HEK293 (cell line): Measurements from ENCODE around the gene MRPS6.
A peak's percentile ranks its signal among the peaks of the same experiment; 100 is the strongest.

Experiments
- CTCF ChIA-PET: fragments of 350-600 bp; formaldehyde crosslinking; extraction: SDS; loops from one replicate; lab custom pipeline; 2021; ENCODE audit warnings: antibody characterized with exemption; lab: Yijun Ruan, JAX
- POLR2A ChIA-PET: fragments of 300-600 bp; formaldehyde crosslinking; extraction: SDS; loops from one replicate; lab custom pipeline; 2020; ENCODE audit warnings: antibody characterized with exemption, inconsistent platforms; lab: Yijun Ruan, JAX
- H3K27ac ChIP-seq: fragments of 200-500 bp; sonication (Bioruptor generic); 2 replicates; pipeline ENCODE4 v1.5.1; 2014; ENCODE audit warnings: low read depth, low read length, control low read depth, inconsistent platforms; ENCODE audit errors: extremely low read depth
- H3K36me3 ChIP-seq, 2 experiments: fragments of 200-500 bp in 1 of 2; sonication (Bioruptor generic) in 1 of 2; 1 replicate in 1 of 2; 2 replicates in 1 of 2; pipeline ENCODE4 v1.5.1; 2014 to 2017; ENCODE audit warnings: inconsistent platforms in 2 of 2, low read length in 2 of 2; ENCODE audit not compliant: control insufficient read depth in 2 of 2, insufficient read depth in 1 of 2
- H3K4me1 ChIP-seq: fragments of 200-500 bp; sonication (Bioruptor generic); 2 replicates; pipeline ENCODE4 v1.5.1; 2014; ENCODE audit warnings: mild to moderate bottlenecking, low read length, inconsistent platforms; ENCODE audit not compliant: control insufficient read depth, insufficient read depth
- H3K4me3 ChIP-seq: 2 replicates; pipeline ENCODE4 v1.5.1; 2011; ENCODE audit warnings: low read depth, mild to moderate bottlenecking, control low read depth, low read length, moderate library complexity
- H3K9me3 ChIP-seq: fragments of 200-500 bp; sonication (Bioruptor generic); 2 replicates; pipeline ENCODE4 v1.5.1; 2014; ENCODE audit warnings: low read depth, low read length, inconsistent platforms; ENCODE audit not compliant: control insufficient read depth, insufficient read depth
- ELK4 ChIP-seq: IDR thresholded peaks from 2 replicates; pipeline ENCODE4 v1.6.1; 2011; ENCODE audit warnings: mild to moderate bottlenecking, low read depth, low read length, borderline replicate concordance
- GLIS1 ChIP-seq: fragments of 450-650 bp; formaldehyde crosslinking; IDR thresholded peaks from 2 replicates; pipeline ENCODE4 v1.5.1; 2016; ENCODE audit warnings: missing biosample characterization, missing genetic modification characterization
- GLIS2 ChIP-seq: fragments of 450-650 bp; formaldehyde crosslinking; IDR thresholded peaks from 2 replicates; pipeline ENCODE4 v1.5.1; 2016; ENCODE audit warnings: missing biosample characterization, missing genetic modification characterization
- KLF10 ChIP-seq: fragments of 450-650 bp; IDR thresholded peaks from 2 replicates; pipeline ENCODE4 v1.5.1; 2018; ENCODE audit warnings: missing biosample characterization, mild to moderate bottlenecking, missing genetic modification characterization
- OSR2 ChIP-seq: fragments of 450-650 bp; formaldehyde crosslinking; IDR thresholded peaks from 2 replicates; pipeline ENCODE4 v1.5.1; 2016; ENCODE audit warnings: missing biosample characterization, missing genetic modification characterization
- PRDM1 ChIP-seq: fragments of 450-650 bp; formaldehyde crosslinking; IDR thresholded peaks from 2 replicates; pipeline ENCODE4; 2016; ENCODE audit warnings: missing biosample characterization, missing genetic modification characterization
- SETDB1 ChIP-seq: IDR thresholded peaks from one replicate; pipeline ENCODE4 v1.6.1; 2017; ENCODE audit warnings: mild to moderate bottlenecking, low read length, moderate library complexity, mixed read lengths; ENCODE audit not compliant: insufficient read length
- SP7 ChIP-seq: fragments of 450-650 bp; formaldehyde crosslinking; IDR thresholded peaks from 2 replicates; pipeline ENCODE4 v1.5.1; 2016; ENCODE audit warnings: missing biosample characterization, missing genetic modification characterization
- TRIM28 ChIP-seq: IDR thresholded peaks from 2 replicates; pipeline ENCODE4 v1.6.1; 2011; ENCODE audit warnings: low read length, control low read depth, borderline replicate concordance
- YY1 ChIP-seq: fragments of 450-650 bp; formaldehyde crosslinking; IDR thresholded peaks from 2 replicates; pipeline ENCODE4 v1.5.1; 2018; ENCODE audit warnings: missing biosample characterization, missing genetic modification characterization
- ZBTB20 ChIP-seq: fragments of 450-650 bp; formaldehyde crosslinking; IDR thresholded peaks from 2 replicates; pipeline ENCODE4 v1.5.1; 2016; ENCODE audit warnings: missing biosample characterization, missing genetic modification characterization
- ZFHX2 ChIP-seq: fragments of 450-650 bp; formaldehyde crosslinking; conservative IDR thresholded peaks from 2 replicates; pipeline ENCODE4 v1.5.1; 2016; ENCODE audit warnings: missing biosample characterization, missing genetic modification characterization
- ZNF121 ChIP-seq: fragments of 450-650 bp; formaldehyde crosslinking; IDR thresholded peaks from 2 replicates; pipeline ENCODE4 v1.5.1; 2016; ENCODE audit warnings: missing biosample characterization, missing genetic modification characterization
- ZNF16 ChIP-seq: fragments of 450-650 bp; formaldehyde crosslinking; IDR thresholded peaks from 2 replicates; pipeline ENCODE4 v1.5.1; 2016; ENCODE audit warnings: low read depth, missing biosample characterization, missing genetic modification characterization
- ZNF169 ChIP-seq: fragments of 450-650 bp; formaldehyde crosslinking; IDR thresholded peaks from 2 replicates; pipeline ENCODE4 v1.5.1; 2016; ENCODE audit warnings: missing biosample characterization, missing genetic modification characterization
- ZNF335 ChIP-seq: fragments of 450-650 bp; formaldehyde crosslinking; conservative IDR thresholded peaks from 2 replicates; pipeline ENCODE4 v1.5.1; 2016; ENCODE audit warnings: missing biosample characterization, missing genetic modification characterization
- ZNF341 ChIP-seq: fragments of 450-650 bp; formaldehyde crosslinking; IDR thresholded peaks from 2 replicates; pipeline ENCODE4; 2016; ENCODE audit warnings: low read depth, missing biosample characterization, missing genetic modification characterization
- ZNF366 ChIP-seq: fragments of 450-650 bp; formaldehyde crosslinking; conservative IDR thresholded peaks from 2 replicates; pipeline ENCODE4 v1.5.1; 2016; ENCODE audit warnings: missing biosample characterization, missing genetic modification characterization
- ZNF501 ChIP-seq: fragments of 450-650 bp; formaldehyde crosslinking; IDR thresholded peaks from 2 replicates; pipeline ENCODE4 v1.5.1; 2016; ENCODE audit warnings: missing biosample characterization, missing genetic modification characterization
- ZNF514 ChIP-seq: fragments of 450-650 bp; formaldehyde crosslinking; IDR thresholded peaks from 2 replicates; pipeline ENCODE4 v1.5.1; 2016; ENCODE audit warnings: missing biosample characterization, missing genetic modification characterization
- ZNF549 ChIP-seq: fragments of 450-650 bp; IDR thresholded peaks from 2 replicates; pipeline ENCODE4 v1.5.1; 2018; ENCODE audit warnings: missing biosample characterization, missing genetic modification characterization, mild to moderate bottlenecking, inconsistent platforms, moderate library complexity
- ZNF571 ChIP-seq: fragments of 450-650 bp; formaldehyde crosslinking; IDR thresholded peaks from 2 replicates; pipeline ENCODE4 v1.5.0; 2017; ENCODE audit warnings: missing biosample characterization, missing genetic modification characterization
- ZNF629 ChIP-seq: fragments of 450-650 bp; formaldehyde crosslinking; IDR thresholded peaks from 2 replicates; pipeline ENCODE4 v1.5.1; 2017; ENCODE audit warnings: missing biosample characterization, missing genetic modification characterization
- ZNF701 ChIP-seq: fragments of 450-650 bp; formaldehyde crosslinking; IDR thresholded peaks from 2 replicates; pipeline ENCODE4 v1.5.1; 2016; ENCODE audit warnings: missing biosample characterization, missing genetic modification characterization
- ZSCAN30 ChIP-seq: fragments of 450-650 bp; IDR thresholded peaks from 2 replicates; pipeline ENCODE4 v1.5.1; 2018; ENCODE audit warnings: missing biosample characterization, mild to moderate bottlenecking, missing genetic modification characterization, moderate library complexity
- TF ChIP-seq, protein P1 (sequence below): fragments of 450-650 bp; formaldehyde crosslinking; IDR thresholded peaks from 2 replicates; pipeline ENCODE4 v1.5.1; 2017; ENCODE audit warnings: missing biosample characterization, missing genetic modification characterization

The MRPS6 gene

GRCh38 chr21:34115160-34115559, 41.8 kb downstream of the MRPS6 start:
- H3K27ac ChIP-seq = no peak overlapping the region
- TF ChIP-seq OSR2 (tag by site-specific recombination) = no peak
- TF ChIP-seq ZNF366 (tag by site-specific recombination) = no peak
- TF ChIP-seq ELK4 = no peak
- no peak for TF ChIP-seq ZNF571 (tag by site-specific recombination)
- no peak for TF ChIP-seq ZSCAN30 (tag by site-specific recombination)
- no peak for TF ChIP-seq GLIS2
- no peak for TF ChIP-seq ZFHX2 (tag by site-specific recombination)
- TF ChIP-seq GLIS1 = no peak
- no peak for TF ChIP-seq ZNF549 (tag by site-specific recombination)
- TF ChIP-seq, all 188 proteins: peak for 0
- CTCF ChIA-PET = interaction anchor here (2.0 kb wide), 1 partner anchor 191 kb away, joined by 6 read pairs; no protein-coding TSS in a partner anchor
- Histone ChIP-seq H3K4me3 (no peak overlapping the region), H3K36me3 (no peaks in the 10 kb centered on the region), H3K9me3 (no peaks in the 10 kb centered on the region), H3K4me1 (peaks cover 8% of the 10 kb centered on the region; the same call in 1 of the 2 replicates)
- POLR2A ChIA-PET = no interaction called here

DNA sequence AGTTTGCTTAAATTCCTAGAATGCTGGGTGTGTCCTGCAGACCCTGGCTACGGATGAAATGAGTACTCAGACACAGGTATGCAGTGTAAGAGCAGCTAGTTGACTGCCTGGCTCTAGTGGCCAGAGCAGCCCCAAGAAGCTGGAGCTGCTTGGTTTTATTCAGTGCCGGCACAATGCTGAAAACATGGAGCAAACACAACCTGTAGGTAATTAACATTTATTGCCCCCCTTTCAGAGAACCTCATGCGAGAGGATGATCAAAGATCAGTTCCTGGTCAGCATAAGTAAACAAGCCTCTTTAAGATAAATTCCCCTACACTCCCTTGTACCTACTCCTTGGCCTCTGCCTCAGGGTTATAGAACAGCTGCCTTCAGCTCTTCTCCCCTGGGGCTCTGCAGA, 43.2 kb downstream of the MRPS6 start:
- no peaks in the 10 kb centered on the region for H3K36me3 ChIP-seq
- ChIA-PET POLR2A (no interaction called here), CTCF (interaction anchor here (0.7 to 1.0 kb wide), 3 partner anchors 12 to 231 kb away, joined by 3 read pairs; no protein-coding TSS in a partner anchor)
- no peak overlapping the region for H3K27ac ChIP-seq
- peaks cover 8% of the 10 kb centered on the region; the same call in 1 of the 2 replicates for H3K4me1 ChIP-seq
- no peaks in the 10 kb centered on the region for H3K9me3 ChIP-seq
- TF ChIP-seq ZNF335 (no peak), TRIM28 (peak; percentile 92; the same call in 1 of the 2 replicates), YY1 (tag by site-specific recombination) (no peak), ZBTB20 (tag by site-specific recombination) (no peak), ZNF16 (no peak), ZNF121 (tag by site-specific recombination) (no peak), ZNF701 (no peak), PRDM1 (tag by site-specific recombination) (no peak), SP7 (tag by site-specific recombination) (no peak), ZNF169 (tag by site-specific recombination) (no peak), ZNF514 (tag by site-specific recombination) (no peak), ZNF341 (tag by site-specific recombination) (no peak), KLF10 (tag by site-specific recombination) (no peak), ZNF629 (tag by site-specific recombination) (no peak), ZSCAN30 (tag by site-specific recombination) (no peak), SETDB1 (peak; percentile 57), ZNF501 (tag by site-specific recombination) (no peak)
- TF ChIP-seq, protein P1, sequence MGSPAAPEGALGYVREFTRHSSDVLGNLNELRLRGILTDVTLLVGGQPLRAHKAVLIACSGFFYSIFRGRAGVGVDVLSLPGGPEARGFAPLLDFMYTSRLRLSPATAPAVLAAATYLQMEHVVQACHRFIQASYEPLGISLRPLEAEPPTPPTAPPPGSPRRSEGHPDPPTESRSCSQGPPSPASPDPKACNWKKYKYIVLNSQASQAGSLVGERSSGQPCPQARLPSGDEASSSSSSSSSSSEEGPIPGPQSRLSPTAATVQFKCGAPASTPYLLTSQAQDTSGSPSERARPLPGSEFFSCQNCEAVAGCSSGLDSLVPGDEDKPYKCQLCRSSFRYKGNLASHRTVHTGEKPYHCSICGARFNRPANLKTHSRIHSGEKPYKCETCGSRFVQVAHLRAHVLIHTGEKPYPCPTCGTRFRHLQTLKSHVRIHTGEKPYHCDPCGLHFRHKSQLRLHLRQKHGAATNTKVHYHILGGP (tag by site-specific recombination) = no peak
- no peak overlapping the region for H3K4me3 ChIP-seq
